ENCODE measurements around the gene ASXL3.
A peak's percentile ranks its signal among the peaks of the same experiment; 100 is the strongest.

Gene ASXL3

GRCh38 chr18:33735428-33735827 is 157.4 kb downstream of the ASXL3 start:
- DNase-seq = no peak

- no peak for DNase-seq
Measured at GRCh38 chr18:33741760-33742159, 163.7 kb downstream of the ASXL3 start.

GRCh38 chr18:33744032-33744697 is 166.1 kb downstream of the ASXL3 start:
- no peak for DNase-seq

GRCh38 chr18:33745151-33745795 is 167.3 kb downstream of the ASXL3 start:
- no peak for DNase-seq

- peak; percentile 30 for DNase-seq
Measured at GRCh38 chr18:33745871-33746545, 168.0 kb downstream of the ASXL3 start.

DNA sequence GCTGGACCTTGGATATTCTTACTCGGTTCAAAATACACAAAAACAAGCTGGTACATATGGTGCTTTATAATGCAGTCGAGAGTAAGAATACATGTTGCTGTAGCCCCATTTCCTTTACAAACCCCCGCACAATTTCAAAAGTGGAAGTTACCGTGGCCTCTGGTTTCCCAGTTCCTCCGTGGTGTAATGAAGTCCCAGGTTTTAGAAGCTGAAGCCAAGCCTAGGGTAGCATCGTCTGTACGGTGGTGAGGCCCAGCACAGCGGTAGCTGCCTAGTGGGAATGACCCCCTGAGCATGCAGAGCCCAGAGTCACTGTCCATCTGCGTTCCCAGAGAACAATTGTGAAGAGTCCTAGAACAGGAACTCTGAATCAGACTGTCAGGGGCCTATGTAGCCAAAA is 171.8 kb downstream of the ASXL3 start:
- no peak for DNase-seq

DNA sequence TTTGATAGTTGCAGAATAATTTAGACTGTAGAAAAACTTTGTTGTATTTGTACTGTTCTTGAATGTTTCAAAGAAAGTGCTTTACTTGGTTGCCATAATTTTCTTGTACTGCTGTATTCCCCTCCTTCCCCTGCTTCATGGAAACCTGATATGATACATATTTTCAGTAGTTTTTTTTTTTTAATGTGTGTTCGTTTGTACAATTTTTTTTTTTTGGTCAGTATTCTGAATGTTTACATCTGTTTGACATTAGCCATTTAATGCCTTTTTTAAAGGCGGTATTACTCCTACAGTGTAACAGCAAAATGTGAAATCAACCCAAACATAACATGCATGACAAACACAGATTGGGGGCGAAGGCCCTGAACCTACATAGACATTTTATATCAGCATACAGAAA is 172.3 kb downstream of the ASXL3 start:
- DNase-seq = no peak

DNA sequence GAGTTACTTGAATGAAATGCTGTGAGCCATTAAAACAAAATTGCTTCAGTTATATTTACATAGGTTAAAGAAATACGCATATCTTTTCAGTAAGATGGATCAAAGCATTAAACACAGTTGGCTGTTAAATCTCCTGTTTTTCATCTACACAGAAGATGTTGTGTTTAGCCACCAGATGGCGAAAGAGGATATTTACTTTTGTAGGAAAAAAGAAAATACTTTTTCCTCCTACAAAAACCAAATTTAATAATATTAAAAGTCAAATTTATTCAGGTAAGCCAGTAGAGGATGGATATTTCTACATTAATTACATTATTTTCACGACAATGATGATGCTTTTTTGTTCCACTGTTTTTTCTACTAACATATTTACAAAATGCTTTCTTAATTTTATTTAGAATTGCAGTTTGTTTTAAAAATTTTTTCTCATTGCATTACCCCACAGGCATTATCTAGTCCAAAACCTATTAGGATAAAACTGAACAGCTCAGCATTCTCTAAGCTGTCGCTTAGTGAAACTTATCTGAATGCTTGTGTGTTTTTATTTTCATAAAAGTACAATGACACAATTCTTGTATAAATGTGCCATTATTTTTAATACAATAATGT is 173.7 kb downstream of the ASXL3 start:
- DNase-seq = peak; percentile 13

- DNase-seq = no peak
Measured at GRCh38 chr18:33755391-33755790, 177.4 kb downstream of the ASXL3 start.

DNA sequence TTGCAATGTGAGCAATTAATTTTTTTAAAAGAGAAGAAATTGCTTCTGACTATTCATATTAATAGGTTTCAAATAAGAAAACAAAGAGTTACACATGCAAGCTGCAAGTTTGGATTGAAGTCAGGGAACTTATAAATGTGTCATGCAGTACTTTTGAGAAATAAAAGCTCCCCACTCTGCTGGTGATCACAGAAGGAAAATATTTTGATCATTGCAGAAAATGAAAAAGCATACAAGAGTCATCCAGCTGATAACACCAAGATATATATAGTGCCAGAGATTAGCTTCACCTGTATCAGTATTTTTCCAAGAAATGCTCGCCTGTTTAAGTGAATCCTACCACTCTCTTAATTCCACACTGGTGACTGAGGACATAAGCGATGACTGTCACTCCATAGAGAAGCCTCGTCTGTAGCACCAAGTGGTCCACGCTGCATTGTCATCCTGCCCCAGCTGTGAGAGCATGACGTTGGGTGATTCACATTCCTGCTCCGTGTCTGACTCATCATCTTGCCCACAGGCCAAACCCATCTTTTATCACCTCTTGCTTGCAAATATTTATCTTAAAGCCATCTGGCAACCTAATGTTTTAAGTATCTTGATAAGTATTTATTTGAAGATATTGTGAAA is 178.0 kb downstream of the ASXL3 start:
- no peak for DNase-seq

DNA sequence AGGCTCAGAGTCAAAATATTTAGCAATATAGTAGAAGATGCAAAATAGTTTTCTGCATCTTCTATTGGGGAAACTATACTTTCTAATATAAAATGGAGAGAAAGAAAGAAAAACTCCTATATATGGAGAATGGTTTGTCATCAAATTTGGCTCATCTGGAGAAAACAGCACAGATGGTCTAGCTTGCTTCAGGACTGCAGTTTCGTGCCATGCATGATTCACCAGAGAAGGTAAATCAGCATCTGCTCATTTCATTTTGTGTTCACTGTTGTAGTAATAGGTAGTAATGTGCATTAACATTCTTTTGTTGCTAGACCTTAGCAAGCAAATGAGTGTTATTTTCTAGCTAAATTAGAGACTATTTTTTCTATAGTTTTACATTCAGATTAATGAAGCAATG is 179.0 kb downstream of the ASXL3 start:
- DNase-seq = no peak

DNA sequence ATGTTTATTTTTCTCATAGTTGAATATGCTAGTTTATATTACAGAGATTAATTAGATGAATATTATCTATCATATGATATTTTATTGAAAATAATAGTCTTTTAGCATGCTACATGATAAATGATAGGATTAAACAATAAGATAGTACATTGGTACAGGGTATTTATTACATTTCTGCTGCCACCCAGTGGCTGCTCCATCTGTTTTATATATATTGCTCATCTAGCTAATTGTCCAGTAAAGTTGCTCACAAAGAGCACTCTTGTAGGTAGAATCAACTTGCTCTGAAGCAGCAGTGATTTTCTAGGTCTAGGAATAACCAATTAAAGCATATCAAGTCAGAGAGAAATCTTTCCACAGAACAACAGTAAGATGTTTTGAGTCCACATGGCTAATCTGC is 183.3 kb downstream of the ASXL3 start:
- peak; percentile 35 for DNase-seq

DNA sequence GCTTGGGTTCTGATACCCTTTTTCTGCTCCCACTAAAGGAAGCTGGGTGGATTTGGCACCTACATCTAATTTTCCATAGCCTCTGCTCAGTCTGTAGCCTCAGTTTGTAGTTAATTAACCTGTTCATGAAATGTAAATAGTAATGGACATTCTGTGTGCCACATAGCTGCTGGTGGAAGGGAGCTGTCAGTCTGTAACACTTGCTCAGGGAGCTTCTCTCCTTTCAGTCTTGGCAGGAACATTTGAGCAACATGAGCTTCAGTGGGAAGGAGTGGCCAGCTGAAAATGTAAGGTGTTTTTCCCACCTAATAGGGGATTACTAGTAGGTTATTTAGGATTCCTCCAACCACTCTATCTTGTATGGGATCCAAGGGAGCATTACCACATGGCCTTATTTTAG is 203.4 kb downstream of the ASXL3 start:
- DNase-seq = no peak
